Stimulated activated CD8-positive, alpha-beta memory T cell treated with anti-CD3 and anti-CD28 coated beads, Interleukin-12 subunit alpha, Interleukin-12 subunit beta, amount 100 ng/mL, for 24 hours (primary cell): Measurements from ENCODE around the gene LMAN1L.

ENCODE experiments used
- DNase-seq: peaks from one replicate; pipeline ENCODE4 v3.0.0-alpha.2; 2020; ENCODE audit errors: extremely low read depth

LMAN1L gene

DNA sequence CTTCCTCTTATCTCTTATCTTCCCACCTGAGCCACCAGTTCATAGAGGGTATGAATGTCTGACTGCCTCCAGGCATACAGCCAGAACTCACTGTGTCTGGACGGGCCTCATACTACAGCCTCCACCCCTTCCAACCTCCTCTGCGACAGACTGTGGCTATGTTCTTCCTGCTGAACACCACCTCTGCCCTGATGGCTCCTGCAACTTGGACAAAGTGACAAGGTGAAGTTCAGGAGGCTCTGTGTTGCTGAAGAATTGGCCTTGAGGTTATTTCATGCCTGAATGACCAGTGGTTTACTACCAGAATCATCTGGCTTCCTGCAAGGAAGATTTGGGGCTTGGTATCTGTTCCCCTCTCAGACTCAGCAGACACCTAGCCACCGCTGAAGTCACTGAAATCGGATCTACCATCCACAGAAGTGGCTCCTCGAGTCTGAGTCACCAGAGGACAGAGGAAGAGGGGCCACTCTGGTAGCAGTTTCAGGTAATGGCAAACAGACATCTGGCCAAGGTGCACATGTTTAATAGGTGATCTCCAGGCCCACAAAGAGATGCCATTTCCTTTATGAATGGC, 44.5 kb downstream of the LMAN1L start:
- no peak for DNase-seq

GRCh38 chr15:74857671-74858368, 45.2 kb downstream of the LMAN1L start:
- no peak for DNase-seq

DNA sequence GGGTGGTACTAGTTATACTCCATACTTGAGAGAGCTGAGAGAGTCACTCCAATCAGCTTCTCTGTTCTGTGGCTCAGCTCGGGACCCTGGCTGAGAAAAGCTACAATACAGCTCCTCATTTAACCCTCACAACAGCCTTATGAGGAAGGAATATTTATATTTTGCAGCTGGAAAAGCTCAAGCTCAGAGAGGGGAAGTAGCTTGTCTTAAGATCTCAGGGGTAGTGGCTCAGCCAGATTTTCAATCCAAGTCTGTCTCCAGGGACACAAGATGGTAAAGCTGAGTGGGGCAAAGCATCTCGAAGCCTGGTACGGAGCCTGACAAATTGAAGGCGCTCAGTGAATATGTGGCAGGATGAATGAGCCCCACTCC, 45.7 kb downstream of the LMAN1L start:
- DNase-seq: no peak

- no peak for DNase-seq
Observed at GRCh38 chr15:74863239-74864056, 50.8 kb downstream of the LMAN1L start.

DNA sequence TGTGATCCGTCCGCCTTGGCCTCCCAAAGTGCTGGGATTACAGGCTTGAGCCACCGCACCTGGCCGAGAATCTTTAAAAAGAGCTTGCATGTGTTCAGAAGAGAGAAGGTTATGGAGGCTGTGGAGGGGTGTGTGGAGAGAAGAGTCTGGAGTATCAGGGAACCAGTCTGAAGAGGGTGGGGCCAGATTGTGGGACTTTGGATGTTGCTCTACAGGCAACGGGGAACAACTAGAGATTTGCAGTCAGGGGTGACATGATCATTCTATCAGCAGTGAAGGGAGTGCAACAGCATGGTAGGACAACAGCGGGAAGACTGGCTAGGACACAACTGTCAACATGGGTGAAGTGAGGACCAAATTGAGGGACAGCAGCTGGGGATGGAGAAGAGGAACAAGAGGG, 51.7 kb downstream of the LMAN1L start:
- DNase-seq: no peak

DNA sequence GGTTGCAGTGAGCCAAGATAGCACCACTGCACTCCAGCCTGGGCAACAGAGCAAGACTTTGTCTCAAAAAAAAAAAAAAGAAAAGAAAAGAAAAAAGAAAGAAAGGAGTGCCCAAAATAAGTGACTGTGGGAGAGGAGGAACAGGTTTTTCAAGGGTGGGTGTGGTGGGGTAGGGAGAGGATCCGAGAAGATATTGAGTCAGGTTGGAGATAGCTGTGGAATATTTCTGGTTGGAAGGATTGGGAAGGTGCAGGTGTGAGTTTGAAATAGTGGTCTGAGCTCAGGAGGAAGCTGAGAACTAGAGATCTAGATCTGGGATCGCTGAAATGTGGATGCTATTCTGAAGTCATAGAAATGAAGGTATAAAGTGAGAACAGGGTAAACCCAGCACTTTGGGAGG, 52.7 kb downstream of the LMAN1L start:
- DNase-seq: no peak

GRCh38 chr15:74866090-74866489, 53.5 kb downstream of the LMAN1L start:
- DNase-seq: no peak

DNA sequence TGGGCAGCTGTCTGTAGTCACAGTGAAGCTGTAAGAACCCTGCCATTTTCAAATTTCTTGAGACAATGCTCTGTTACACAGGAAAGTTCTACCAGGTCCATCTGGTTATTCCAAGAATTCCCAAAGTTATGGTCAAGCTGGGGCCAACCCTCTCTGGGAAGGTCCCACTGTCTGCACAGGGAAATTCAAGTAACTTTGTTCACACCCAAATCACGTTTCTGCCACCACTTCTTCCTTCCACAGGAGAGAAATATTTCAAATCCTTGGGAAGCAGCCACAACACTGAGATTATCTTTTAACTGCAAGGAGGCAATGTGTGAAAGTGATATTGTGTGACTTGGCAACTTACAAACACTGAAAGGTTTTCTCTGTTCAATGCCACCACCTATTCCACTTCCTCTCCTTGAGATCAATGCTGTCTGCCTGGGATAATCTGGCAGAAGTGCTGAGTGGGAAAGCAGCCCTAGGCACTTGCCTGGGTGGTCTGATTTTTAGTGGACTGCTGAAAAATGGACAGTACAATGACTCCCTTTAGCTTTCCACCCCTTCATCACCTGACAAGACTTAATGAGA, 54.9 kb downstream of the LMAN1L start:
- DNase-seq: no peak

DNA sequence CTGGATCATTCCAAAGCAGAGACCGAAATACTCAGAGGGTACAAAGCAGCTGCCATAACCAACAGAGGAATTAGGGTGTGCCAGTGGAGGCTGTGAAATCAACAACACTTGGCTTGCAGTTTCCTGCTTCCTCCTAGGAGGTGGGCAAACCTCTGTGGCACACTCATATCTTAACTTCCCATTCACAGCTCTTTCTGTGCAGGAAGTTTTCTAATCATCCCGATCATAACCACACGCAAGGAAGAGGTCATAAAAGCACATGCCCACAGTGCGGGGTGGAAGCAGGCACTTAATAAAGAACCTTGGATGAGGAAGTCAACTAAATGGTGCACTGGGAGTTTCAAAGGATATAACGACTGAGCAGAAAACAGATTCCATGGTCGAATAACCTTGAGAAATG, 55.4 kb downstream of the LMAN1L start:
- no peak for DNase-seq

DNA sequence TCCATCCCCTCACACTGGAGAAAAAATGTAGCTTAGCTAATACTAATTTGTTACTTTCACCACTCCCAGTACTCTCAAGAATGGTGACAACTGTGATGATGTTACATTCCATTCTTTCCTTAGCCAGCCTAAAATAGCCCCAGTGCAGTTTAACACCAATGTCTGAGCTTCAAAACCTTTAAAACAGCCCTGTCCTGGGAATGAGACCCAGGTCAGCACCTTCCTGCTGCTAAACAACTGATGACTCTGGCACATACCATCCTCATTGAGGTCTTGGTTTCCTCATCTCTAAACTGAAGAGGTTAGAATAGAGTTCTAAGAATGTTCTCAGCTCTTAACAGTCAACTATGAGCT, 56.7 kb downstream of the LMAN1L start:
- no peak for DNase-seq

- DNase-seq: no peak
Observed at GRCh38 chr15:74869726-74870407, 57.2 kb downstream of the LMAN1L start.

- no peak for DNase-seq
Observed at GRCh38 chr15:74870436-74871215, 58.0 kb downstream of the LMAN1L start.

DNA sequence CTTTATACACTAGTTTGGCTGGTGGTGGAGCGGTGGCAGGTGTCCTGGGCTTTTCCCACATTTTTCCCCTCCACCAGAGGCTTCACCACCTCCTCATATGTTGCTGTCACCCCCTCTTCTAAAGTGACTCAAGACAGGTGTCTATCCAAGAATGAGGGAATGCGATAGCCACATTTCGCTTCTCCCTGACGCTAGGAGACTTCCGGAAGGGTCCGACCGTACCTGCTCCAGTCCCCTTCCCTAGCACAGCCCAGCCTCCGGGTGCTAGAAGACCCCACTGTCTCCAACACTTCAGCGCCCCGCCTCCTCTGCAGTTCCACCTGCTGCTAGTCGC, 60.0 kb downstream of the LMAN1L start:
- DNase-seq: no peak

GRCh38 chr15:74873036-74873755, 60.6 kb downstream of the LMAN1L start, which contains the start of gene SCAMP2:
Gene SCAMP2, minus strand, starts transcription at chr15:74873365. Its CDS starts 110 bp downstream, at chr15:74873255.
- peak; percentile 80 for DNase-seq

GRCh38 chr15:74873756-74874424, 61.3 kb downstream of the LMAN1L start:
- DNase-seq: no peak
